ENCODE results near the gene HDAC11.
"Not testable (repeated sequence)": the region's sequence is repeated elsewhere in the genome, so short reads cannot be mapped to it uniquely, and the experiment has no call there.

HDAC11 gene

DNA sequence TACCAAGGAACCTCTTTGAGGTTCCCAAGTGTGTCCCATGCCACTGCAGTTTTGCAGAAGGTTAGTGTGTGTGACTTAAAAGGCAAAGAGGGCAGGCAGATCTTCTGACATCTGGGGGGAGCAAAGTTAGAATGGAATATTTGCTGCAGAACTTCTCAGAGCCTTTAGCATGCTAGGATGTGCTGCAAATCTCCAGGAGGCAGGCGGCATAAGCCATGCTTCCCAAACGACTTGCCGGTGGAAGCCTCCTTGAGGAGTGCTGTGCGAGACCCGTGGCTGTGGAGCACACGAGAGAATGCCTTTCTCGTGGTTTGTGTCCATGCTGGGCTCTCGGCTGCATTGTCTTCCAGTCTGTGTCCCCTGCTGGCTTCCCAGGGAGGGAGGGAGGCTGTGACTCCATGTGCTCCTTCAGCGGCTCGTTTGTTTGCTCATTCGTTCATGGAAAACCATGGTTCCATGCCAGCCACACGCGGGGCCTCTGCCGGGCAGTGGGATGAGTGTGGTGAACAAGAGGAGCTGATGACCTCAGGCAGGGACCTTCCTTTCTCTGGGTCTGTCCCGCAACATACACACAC is 13.8 kb downstream of the HDAC11 start:
- no peak for DNase-seq

- DNase-seq = no peak
Measured at GRCh38 chr3:13494463-13495350, 14.6 kb downstream of the HDAC11 start.

- DNase-seq = no peak
Measured at GRCh38 chr3:13495351-13495813, 15.3 kb downstream of the HDAC11 start.

- peak; percentile 59 for DNase-seq
Measured at GRCh38 chr3:13495921-13496723, 16.0 kb downstream of the HDAC11 start.

GRCh38 chr3:13496879-13497278 is 16.8 kb downstream of the HDAC11 start:
- no peak for DNase-seq

DNA sequence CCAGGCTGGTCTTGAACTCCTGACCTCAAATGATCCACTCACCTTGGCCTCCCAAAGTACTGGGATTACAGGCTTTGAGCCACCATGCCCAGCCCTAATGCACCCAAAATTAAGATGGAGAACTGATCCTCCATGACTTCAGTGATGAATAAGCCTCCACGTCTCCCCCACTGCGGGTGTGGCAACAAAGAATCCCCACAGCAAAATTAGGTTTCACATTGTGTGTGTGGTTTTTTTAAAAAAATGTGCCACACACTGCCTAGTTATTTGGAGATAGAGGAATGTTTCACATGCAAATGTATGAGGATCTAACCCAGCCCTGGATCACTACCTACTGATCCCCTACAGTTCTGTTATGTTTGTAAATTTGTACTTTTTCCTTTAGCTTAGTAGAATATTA is 17.3 kb downstream of the HDAC11 start:
- no peak for DNase-seq

DNA sequence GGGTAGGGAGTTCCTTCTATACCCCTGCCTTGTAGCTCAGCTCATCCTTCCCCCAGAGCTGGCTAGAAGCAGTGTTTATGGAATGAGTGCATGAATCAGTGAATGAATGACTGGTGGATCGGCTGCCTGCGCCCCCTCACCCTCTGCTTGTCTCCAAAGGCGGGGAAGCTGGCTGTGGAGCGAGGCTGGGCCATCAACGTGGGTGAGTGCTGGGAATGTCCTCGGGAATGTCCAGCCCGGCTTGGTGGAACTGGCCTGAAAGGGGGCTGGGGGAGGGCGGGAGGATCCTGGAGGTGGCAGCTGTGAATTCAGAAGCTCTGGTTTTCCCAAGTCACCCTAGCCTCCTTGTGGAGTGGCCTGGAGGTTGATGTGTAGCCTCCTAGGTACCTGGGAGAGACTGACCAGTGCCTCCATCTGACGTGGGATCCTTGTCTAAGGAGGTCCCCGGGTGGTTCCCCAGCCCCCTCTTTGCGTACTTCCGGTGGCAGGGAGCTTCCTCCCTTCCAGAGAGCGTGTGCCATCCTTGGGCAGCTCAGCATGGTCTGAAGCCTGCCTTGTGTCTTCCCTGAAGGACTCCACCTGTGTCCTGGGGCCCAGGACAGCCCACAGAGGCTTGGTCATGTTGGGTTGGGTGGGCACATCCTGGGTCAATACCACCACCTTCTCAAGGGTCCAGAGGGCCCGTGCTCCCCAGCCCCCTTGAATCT is 18.4 kb downstream of the HDAC11 start:
- DNase-seq = no peak

DNA sequence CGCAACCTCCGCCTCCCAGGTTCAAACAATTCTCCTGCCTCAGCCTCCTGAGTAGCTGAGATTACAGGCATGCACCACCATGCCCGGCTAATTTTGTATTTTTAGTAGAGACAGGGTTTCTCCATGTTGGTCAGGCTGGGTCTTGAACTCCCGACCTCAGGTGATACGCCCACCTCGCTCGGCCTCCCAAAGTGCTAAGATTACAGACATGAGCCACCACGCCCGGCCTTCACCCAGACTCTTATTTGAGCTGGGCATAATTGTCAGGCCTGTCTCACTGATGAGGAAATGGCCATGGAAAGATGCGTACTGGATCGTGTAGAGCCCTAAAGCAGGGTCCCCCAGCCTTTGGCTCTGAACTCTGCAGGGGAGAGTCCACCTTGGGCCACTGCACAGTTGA is 19.1 kb downstream of the HDAC11 start:
- DNase-seq = not testable (repeated sequence)

DNA sequence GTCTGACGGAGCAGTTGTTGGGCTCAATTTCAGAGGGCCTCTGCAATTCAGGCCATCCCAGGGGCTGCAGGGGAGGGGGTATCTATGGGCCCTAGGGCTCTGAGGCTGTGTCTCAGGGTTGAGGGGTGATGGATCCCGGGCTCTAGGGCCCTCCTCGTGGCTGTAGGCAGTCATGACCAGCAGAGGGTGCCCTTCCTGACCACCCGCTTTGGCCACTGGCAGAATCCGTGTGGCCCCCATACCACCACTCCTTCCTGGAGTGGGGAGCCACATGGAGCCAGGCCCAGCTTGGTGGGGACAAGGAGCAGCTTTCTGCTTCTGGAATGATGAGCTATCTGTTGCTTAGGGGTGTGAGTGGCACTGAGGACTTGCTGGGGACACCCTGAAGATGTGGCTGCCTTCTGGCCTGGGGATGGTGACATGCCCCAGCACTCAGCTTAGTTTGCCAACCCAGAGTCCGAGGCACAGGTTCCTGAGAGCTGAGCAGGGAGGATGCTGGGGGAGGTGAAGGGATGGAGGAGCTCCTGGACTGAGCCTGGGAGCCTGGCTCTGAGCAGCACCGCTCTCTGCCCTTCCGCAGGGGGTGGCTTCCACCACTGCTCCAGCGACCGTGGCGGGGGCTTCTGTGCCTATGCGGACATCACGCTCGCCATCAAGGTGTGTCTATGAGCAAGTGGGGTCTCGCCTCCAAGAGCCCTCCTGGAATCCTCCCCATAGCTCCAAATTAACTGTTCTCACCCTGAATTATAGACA is 20.2 kb downstream of the HDAC11 start:
- DNase-seq = no peak

GRCh38 chr3:13501056-13501455 is 20.9 kb downstream of the HDAC11 start:
- no peak for DNase-seq

DNA sequence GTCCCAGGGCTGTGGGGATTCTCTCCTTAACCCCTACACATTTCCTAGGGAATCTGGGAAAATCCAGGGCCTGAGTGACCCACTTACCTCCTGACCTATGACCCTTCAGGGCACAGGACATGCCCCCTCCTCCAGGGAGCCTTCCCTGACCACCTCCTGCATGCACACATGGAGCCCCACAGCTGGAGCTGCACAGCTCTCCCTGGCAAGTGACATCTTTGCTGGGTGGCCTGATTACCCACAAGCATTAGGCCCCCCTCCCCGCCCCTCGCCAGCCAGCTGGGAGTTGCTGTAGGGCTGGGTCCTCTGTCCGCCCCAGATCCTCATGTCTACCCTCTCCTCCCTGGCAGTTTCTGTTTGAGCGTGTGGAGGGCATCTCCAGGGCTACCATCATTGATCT is 21.4 kb downstream of the HDAC11 start:
- no peak for DNase-seq

- no peak for DNase-seq
Measured at GRCh38 chr3:13501958-13502790, 22.1 kb downstream of the HDAC11 start.

DNA sequence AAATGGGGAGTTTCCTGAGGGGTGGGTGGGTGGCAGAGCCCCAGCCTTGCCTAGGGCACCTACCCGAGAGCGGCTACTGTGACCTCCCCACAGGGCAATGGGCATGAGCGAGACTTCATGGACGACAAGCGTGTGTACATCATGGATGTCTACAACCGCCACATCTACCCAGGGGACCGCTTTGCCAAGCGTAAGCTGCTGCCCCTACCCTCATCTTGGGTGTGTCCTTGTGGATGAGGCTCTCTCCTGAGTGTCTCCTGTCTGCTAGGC is 22.6 kb downstream of the HDAC11 start:
- no peak for DNase-seq

DNA sequence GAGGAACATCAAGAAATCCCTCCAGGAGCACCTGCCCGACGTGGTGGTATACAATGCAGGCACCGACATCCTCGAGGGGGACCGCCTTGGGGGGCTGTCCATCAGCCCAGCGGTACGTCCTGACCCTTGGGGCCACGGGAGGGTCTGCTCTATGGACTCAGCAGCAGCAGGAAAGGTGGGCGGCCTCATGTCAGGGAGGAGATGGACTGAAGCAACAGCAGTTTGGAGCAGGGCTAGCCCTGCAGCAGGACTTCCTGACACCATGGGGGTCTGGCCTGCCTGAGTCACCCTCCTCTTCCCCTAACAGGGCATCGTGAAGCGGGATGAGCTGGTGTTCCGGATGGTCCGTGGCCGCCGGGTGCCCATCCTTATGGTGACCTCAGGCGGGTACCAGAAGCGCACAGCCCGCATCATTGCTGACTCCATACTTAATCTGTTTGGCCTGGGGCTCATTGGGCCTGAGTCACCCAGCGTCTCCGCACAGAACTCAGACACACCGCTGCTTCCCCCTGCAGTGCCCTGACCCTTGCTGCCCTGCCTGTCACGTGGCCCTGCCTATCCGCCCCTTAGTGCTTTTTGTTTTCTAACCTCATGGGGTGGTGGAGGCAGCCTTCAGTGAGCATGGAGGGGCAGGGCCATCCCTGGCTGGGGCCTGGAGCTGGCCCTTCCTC is 24.2 kb downstream of the HDAC11 start:
- DNase-seq = no peak

DNA sequence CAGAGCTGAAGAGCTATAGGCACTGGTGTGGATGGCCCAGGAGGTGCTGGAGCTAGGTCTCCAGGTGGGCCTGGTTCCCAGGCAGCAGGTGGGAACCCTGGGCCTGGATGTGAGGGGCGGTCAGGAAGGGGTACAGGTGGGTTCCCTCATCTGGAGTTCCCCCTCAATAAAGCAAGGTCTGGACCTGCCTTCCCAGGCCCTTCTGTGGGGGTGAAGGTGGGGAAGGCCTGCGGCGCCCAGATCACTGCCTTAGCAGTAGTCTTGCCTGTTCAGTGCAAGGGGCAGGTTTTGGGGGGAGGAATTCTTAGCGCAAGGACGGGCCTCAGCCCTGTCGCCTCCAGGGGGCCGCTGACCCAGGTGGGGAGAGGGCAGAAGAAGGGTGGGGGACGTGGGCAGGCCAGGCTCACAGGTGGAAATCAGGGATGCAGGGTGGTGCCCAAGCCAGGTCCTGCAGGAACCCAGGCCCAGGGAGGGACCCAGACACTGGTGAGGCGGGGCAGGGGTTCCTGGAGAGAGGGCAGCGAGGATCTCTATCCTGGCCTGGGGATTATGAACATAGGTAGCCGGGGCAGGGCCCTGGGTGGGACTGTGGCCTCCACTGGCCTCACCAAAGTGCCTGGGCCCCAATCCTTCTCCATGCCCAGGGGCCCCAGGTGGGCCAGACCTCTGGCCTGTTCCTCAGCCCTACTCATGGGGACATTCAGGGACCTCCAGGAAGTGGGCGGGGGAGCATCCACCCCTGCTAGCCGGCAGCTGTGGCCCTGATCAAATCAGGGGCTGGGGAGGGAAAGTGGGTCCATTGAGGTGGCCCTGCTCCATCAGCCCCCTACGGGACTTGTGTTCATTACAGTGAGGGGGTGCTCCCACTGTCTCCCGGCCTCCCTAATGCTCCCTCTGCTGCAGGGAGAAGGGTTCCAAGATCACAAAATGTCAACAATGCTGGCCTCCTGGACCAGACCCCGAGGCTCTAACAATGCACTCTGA is 25.3 kb downstream of the HDAC11 start:
- no peak for DNase-seq

GRCh38 chr3:13506239-13506638 is 26.1 kb downstream of the HDAC11 start:
- no peak for DNase-seq

DNA sequence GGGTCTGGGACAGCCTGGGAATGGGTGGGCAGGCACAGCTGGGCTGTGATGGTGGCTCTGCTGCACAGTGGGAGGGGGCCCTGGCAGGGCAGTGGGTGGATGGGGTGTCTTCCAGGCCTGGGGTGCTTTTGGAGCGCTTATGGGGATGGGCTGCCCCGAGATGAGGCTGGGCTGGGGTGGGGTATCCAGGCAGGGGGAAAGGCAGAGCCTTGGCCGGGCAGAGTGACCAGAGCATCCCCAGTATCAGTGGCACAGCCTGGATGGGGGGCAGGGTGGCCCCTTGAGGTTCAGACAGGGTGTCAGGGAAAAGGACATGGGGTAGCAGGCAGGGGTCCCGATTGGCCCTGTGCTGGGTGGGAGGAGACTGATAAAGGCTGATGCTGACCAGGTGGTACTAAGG is 26.6 kb downstream of the HDAC11 start:
- DNase-seq = no peak

GRCh38 chr3:13507247-13507569 is 27.1 kb downstream of the HDAC11 start:
- DNase-seq = no peak

- no peak for DNase-seq
Measured at GRCh38 chr3:13507570-13508339, 27.6 kb downstream of the HDAC11 start.
